Activated CD8-positive, alpha-beta T cell treated with anti-CD3 and anti-CD28 coated beads for 36 hours (primary cell): ENCODE measurements around the gene ESYT2. TPM values are rescaled to one million over a fixed set of nuclear protein-coding genes. Genes with fewer than 3 reads are reported as not detected.

Experiments
- ATAC-seq: fragments of 200-7000 bp; cut with Tn5 transposase; one replicate; pipeline ENCODE4 v1.10.0; 2021; ENCODE audit warnings: mild to moderate bottlenecking, moderate library complexity
- CTCF ChIA-PET: fragments of 350-600 bp; sonication (Branson Sonifier 250); formaldehyde crosslinking; loops from one replicate; lab custom pipeline; 2021; ENCODE audit warnings: antibody characterized with exemption; lab: Charles Lee
- POLR2A ChIA-PET: fragments of 350-600 bp; sonication (Branson Sonifier 250); formaldehyde crosslinking; loops from one replicate; lab custom pipeline; 2021; ENCODE audit warnings: antibody characterized with exemption; lab: Charles Lee
- DNase-seq: peaks from one replicate; pipeline ENCODE4 v3.0.0-alpha.2; 2020
- H3K27ac Mint-ChIP-seq: one replicate; pipeline ENCODE4 v1.8.0; 2021; ENCODE audit warnings: mild to moderate bottlenecking, mixed read lengths
- H3K27me3 Mint-ChIP-seq: one replicate; pipeline ENCODE4 v1.8.0; 2021; ENCODE audit warnings: mixed read lengths
- H3K36me3 Mint-ChIP-seq: one replicate; pipeline ENCODE4 v1.8.0; 2021; ENCODE audit warnings: low read depth, mixed read lengths
- H3K4me1 Mint-ChIP-seq: one replicate; pipeline ENCODE4 v1.8.0; 2021; ENCODE audit warnings: low read depth, mixed read lengths
- H3K4me3 Mint-ChIP-seq: one replicate; pipeline ENCODE4 v1.8.0; 2021; ENCODE audit warnings: mild to moderate bottlenecking, moderate library complexity, mixed read lengths
- H3K9me3 Mint-ChIP-seq: one replicate; pipeline ENCODE4 v1.8.0; 2021; ENCODE audit warnings: mixed read lengths
- intact Hi-C: fragments of 100-400 bp; cut with micrococcal nuclease; formaldehyde crosslinking; loops from one replicate; pipeline ENCODE4 v1.10.0; 2022
- total RNA-seq, 2 experiments: library from RNA; stranded (reverse); gene quantifications; one replicate each; pipeline ENCODE4 v1.2.3, GENCODE V29; 2021
- TF ChIP-seq, protein P1 (sequence below): fragments of 200-600 bp; IDR thresholded peaks from one replicate; pipeline ENCODE4 v1.8.0; 2022; ENCODE audit warnings: antibody characterized with exemption, mild to moderate bottlenecking

The ESYT2 gene
- total RNA-seq, 2 experiments from 2014 or later: 55.5 to 56.6 TPM

DNA sequence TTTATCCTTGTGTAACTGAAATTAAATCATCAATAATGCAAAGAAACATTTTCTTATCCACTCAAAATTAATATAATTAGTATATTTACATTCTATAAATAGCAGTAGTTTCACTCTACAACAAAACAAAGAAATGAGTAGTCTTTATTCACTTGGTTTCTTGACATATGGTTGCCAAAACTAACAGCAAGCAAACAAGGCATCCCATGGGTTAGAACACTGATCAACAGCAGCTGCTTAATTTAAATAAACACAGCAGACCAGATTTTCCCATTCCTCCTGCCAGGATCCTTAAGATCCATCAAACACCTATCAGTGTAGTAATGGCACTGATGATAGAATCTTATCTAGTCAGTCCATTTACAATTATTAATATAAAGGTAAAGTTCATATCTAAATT lies 146.9 kb downstream of the ESYT2 start:
- Mint-ChIP-seq H3K4me1 (peaks cover 3% of the 10 kb centered on the region), H3K27me3 (no peaks in the 10 kb centered on the region), H3K36me3 (peaks cover 51% of the 10 kb centered on the region), H3K27ac (no peak overlapping the region), H3K9me3 (no peaks in the 10 kb centered on the region), H3K4me3 (no peak overlapping the region)
- ChIA-PET CTCF (no interaction called here), POLR2A (interaction anchor here (1.9 kb wide), 1 partner anchor 14 kb away, joined by 5 read pairs; no protein-coding TSS in a partner anchor)
- DNase-seq (no peak), ATAC-seq (no peak)
- TF ChIP-seq, protein P1, sequence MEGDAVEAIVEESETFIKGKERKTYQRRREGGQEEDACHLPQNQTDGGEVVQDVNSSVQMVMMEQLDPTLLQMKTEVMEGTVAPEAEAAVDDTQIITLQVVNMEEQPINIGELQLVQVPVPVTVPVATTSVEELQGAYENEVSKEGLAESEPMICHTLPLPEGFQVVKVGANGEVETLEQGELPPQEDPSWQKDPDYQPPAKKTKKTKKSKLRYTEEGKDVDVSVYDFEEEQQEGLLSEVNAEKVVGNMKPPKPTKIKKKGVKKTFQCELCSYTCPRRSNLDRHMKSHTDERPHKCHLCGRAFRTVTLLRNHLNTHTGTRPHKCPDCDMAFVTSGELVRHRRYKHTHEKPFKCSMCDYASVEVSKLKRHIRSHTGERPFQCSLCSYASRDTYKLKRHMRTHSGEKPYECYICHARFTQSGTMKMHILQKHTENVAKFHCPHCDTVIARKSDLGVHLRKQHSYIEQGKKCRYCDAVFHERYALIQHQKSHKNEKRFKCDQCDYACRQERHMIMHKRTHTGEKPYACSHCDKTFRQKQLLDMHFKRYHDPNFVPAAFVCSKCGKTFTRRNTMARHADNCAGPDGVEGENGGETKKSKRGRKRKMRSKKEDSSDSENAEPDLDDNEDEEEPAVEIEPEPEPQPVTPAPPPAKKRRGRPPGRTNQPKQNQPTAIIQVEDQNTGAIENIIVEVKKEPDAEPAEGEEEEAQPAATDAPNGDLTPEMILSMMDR: no peak
- intact Hi-C loops: no loop called here

Other genes with a start within 250 kb of the ESYT2 start
- gene PTPRN2, start 241.7 kb downstream of the ESYT2 start, total RNA-seq: under 1 TPM; 0.49 to 0.65 TPM
- gene NCAPG2, start 124.7 kb downstream of the ESYT2 start, total RNA-seq: 100 to 1,000 TPM; 108 to 113 TPM
- gene DYNC2I1, start 27.0 kb upstream of the ESYT2 start, total RNA-seq: 10 to 100 TPM; 14.8 to 17.0 TPM